GM12878 (cell line): ENCODE results near the gene ENO2. TPM values are rescaled to one million over a fixed set of nuclear protein-coding genes. Genes with fewer than 3 reads are reported as not detected.

Experiments
- SPI1 ChIP-seq: IDR thresholded peaks from 2 replicates; pipeline ENCODE4 v1.6.1; 2011; ENCODE audit warnings: low read depth, mild to moderate bottlenecking, low read length, moderate library complexity, borderline replicate concordance; ENCODE audit not compliant: insufficient read depth
- polyA plus RNA-seq, 11 experiments: library from polyadenylated mRNA; depleted of rRNA in 4 of 11; unstranded in 6 of 11; stranded (reverse) in 5 of 11; fragments of >200 nt; fragmentation: Nextera tagmentation in 4 of 11; fragmentation: Illumina TruSeq in 1 of 11; extraction: Ambion mirVana in 4 of 11; extraction: Trizol in 1 of 11; gene quantifications; 1 replicate in 1 of 11; 2 replicates in 10 of 11; pipeline versions ENCODE4 v1.2.1 to v1.2.3, GENCODE V29; 2011 to 2016; ENCODE audit warnings: inconsistent platforms in 2 of 11, missing spikeins in 2 of 11, low read depth in 1 of 11
- total RNA-seq, 4 experiments: library from RNA; depleted of rRNA in 3 of 4; stranded (reverse); fragments of >200 nt in 3 of 4; fragmentation: Illumina TruSeq in 1 of 4; extraction: Trizol in 1 of 4; gene quantifications; 2 replicates each; pipeline versions ENCODE4 v1.2.1 to v1.2.3, GENCODE V29; 2013 to 2021
- TF ChIP-seq, protein P1 (sequence below): fragments of 450-650 bp; formaldehyde crosslinking; IDR thresholded peaks from 2 replicates; pipeline ENCODE4 v1.4.0; 2020; ENCODE audit warnings: mild to moderate bottlenecking, moderate library complexity
- TF ChIP-seq, protein P2 (sequence below): fragments of 450-650 bp; IDR thresholded peaks from 2 replicates; pipeline ENCODE4 v1.6.1; 2014; ENCODE audit warnings: mild to moderate bottlenecking
- TF ChIP-seq, protein P3 (sequence below): fragments of 150-350 bp; IDR thresholded peaks from 2 replicates; pipeline ENCODE4 v1.6.1; 2014; ENCODE audit warnings: mild to moderate bottlenecking, low read depth, low read length

The ENO2 gene
- total and polyA plus RNA-seq, 10 of the 15 experiments (the other 5 are each of a cell fraction or from before 2014, with no cell fraction given): 24.8 to 196 (median 43.1) TPM

GRCh38 chr12:6925239-6925539 lies 10.8 kb downstream of the ENO2 start (continued):
- TF ChIP-seq, protein P1, sequence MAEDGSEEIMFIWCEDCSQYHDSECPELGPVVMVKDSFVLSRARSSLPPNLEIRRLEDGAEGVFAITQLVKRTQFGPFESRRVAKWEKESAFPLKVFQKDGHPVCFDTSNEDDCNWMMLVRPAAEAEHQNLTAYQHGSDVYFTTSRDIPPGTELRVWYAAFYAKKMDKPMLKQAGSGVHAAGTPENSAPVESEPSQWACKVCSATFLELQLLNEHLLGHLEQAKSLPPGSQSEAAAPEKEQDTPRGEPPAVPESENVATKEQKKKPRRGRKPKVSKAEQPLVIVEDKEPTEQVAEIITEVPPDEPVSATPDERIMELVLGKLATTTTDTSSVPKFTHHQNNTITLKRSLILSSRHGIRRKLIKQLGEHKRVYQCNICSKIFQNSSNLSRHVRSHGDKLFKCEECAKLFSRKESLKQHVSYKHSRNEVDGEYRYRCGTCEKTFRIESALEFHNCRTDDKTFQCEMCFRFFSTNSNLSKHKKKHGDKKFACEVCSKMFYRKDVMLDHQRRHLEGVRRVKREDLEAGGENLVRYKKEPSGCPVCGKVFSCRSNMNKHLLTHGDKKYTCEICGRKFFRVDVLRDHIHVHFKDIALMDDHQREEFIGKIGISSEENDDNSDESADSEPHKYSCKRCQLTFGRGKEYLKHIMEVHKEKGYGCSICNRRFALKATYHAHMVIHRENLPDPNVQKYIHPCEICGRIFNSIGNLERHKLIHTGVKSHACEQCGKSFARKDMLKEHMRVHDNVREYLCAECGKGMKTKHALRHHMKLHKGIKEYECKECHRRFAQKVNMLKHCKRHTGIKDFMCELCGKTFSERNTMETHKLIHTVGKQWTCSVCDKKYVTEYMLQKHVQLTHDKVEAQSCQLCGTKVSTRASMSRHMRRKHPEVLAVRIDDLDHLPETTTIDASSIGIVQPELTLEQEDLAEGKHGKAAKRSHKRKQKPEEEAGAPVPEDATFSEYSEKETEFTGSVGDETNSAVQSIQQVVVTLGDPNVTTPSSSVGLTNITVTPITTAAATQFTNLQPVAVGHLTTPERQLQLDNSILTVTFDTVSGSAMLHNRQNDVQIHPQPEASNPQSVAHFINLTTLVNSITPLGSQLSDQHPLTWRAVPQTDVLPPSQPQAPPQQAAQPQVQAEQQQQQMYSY (CRISPR knock-in tag): no peak
- TF ChIP-seq, protein P2, sequence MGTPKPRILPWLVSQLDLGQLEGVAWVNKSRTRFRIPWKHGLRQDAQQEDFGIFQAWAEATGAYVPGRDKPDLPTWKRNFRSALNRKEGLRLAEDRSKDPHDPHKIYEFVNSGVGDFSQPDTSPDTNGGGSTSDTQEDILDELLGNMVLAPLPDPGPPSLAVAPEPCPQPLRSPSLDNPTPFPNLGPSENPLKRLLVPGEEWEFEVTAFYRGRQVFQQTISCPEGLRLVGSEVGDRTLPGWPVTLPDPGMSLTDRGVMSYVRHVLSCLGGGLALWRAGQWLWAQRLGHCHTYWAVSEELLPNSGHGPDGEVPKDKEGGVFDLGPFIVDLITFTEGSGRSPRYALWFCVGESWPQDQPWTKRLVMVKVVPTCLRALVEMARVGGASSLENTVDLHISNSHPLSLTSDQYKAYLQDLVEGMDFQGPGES: no peak
- TF ChIP-seq, protein P3, sequence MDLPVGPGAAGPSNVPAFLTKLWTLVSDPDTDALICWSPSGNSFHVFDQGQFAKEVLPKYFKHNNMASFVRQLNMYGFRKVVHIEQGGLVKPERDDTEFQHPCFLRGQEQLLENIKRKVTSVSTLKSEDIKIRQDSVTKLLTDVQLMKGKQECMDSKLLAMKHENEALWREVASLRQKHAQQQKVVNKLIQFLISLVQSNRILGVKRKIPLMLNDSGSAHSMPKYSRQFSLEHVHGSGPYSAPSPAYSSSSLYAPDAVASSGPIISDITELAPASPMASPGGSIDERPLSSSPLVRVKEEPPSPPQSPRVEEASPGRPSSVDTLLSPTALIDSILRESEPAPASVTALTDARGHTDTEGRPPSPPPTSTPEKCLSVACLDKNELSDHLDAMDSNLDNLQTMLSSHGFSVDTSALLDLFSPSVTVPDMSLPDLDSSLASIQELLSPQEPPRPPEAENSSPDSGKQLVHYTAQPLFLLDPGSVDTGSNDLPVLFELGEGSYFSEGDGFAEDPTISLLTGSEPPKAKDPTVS: no peak
- TF ChIP-seq SPI1: no peak
